GM10248 (cell line): ENCODE measurements around the gene RGS7.

ENCODE experiments used
- CTCF ChIA-PET: fragments of 300-600 bp; sonication (Branson Sonifier 250); formaldehyde crosslinking; extraction: SDS; loops from one replicate; lab custom pipeline; 2021; ENCODE audit warnings: antibody characterized with exemption; lab: Yijun Ruan, JAX
- POLR2A ChIA-PET: fragments of 350-650 bp; sonication (Branson Sonifier 250); formaldehyde crosslinking; extraction: SDS; loops from one replicate; lab custom pipeline; 2020; ENCODE audit warnings: antibody characterized with exemption; lab: Yijun Ruan, JAX
- DNase-seq: peaks from one replicate; pipeline ENCODE4 v3.0.0; 2012; ENCODE audit errors: extremely low spot score
- TF ChIP-seq, protein P1 (sequence below): IDR thresholded peaks from 2 replicates; pipeline ENCODE4 v1.5.1; 2012; ENCODE audit warnings: mild to moderate bottlenecking, low read depth; ENCODE audit errors: extremely low read depth, missing control alignments, control extremely low read depth

The RGS7 gene

DNA sequence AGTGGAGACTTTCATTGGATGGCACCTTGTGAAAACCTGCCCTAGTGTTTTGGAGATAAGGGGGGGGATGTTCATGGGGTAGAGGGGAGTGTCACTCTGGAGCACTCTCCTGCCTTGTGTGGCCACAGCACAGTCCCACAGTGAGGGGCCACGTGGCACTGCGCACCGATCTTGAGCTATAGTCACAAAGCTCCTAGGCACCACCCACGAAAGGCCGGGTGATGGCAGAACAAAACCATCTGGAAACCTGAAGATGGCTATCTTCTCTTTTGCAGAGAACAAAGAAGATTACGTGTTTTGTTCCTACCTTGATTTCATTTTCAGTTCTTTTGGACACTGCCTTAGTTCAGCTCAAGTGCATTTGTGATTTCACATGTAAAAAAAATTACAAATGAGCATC is 220.6 kb downstream of the RGS7 start:
- ChIA-PET CTCF (interaction anchor here (0.7 to 2.7 kb wide), 3 partner anchors 12 to 64 kb away, joined by 3 to 9 read pairs (median 3); no protein-coding TSS in a partner anchor), POLR2A (no interaction called here)
- TF ChIP-seq, protein P1, sequence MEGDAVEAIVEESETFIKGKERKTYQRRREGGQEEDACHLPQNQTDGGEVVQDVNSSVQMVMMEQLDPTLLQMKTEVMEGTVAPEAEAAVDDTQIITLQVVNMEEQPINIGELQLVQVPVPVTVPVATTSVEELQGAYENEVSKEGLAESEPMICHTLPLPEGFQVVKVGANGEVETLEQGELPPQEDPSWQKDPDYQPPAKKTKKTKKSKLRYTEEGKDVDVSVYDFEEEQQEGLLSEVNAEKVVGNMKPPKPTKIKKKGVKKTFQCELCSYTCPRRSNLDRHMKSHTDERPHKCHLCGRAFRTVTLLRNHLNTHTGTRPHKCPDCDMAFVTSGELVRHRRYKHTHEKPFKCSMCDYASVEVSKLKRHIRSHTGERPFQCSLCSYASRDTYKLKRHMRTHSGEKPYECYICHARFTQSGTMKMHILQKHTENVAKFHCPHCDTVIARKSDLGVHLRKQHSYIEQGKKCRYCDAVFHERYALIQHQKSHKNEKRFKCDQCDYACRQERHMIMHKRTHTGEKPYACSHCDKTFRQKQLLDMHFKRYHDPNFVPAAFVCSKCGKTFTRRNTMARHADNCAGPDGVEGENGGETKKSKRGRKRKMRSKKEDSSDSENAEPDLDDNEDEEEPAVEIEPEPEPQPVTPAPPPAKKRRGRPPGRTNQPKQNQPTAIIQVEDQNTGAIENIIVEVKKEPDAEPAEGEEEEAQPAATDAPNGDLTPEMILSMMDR = no peak
- no peak for DNase-seq

DNA sequence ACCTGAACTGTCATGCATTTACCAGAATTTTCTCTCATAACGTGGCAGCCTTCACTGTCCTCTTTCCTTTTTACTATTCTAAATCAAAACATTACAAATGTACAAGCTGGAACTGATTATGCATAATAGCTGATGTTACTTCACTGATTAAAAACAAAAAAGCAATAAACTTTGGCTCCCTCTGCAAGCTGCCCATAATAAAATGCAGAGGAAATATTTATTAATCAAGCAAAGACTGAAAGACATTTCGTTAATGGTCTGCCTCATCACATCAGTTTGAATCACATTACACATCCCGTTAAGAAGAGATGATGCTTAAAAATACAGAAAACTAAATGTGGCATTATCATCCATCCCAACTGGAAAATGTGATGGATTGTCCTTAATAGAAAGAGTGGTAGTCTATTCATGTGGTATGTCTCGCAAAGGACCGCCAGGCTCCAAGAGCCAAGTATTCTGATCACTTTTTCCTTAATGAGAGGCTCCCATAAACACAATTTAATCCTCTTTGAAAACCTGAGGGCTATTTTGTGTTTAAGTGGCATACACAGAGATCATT is 225.3 kb downstream of the RGS7 start:
- ChIA-PET CTCF (no interaction called here), POLR2A (no interaction called here)
- no peak for DNase-seq
- TF ChIP-seq, protein P1 = no peak

DNA sequence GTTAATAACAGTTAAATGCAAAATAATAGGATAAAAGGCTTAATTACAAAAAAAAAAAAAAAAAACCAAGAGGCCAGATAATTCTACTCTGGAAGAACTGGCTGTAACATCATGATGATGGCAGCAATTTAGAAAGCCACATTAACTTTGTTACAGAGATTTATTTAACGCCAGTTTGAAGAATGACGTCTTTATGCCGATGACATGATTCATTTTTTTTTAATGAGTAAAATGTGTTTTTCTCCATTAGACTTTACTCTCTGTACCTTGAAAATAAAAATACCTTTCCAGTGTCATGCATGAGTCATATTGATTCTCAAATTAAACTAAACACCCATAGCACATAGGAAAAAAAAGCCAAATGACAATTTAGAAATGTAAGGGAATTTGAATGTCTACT is 226.1 kb downstream of the RGS7 start:
- POLR2A ChIA-PET = no interaction called here

DNA sequence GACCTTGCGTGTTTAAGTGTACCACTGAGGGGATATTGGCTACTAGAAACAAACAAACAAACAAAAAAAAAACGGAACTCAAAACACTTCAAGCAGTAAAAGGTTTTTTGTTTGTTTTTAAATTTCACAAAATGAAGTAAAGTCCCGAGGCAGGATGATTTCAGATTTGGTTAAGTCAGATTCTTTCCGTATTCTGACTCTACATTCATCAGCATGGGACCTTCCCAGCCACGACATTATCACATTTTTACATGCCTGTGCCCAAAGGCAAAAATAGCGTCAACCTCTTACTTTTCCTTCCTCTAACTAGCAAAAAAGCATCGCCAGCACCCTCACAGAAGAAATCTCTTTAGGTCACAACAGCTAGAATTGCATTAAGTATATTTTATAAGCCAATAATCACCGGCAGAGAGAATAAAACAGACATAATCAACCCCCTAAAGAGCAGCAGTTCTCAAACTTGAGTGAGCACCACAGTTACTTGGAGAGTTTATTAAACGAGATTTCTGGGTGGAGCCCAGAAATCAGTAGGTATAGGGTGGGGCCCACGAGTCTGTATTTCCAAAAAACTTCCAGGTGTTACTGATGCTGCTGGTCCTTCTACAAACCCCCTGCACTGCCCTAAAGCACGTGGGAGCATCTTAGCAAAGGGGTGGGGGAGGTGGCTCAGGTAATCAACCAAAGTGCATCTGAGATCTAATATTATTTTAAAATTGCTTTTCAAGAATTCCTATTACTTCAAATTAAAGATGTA is 227.6 kb downstream of the RGS7 start:
- POLR2A ChIA-PET = no interaction called here
- TF ChIP-seq, protein P1 = no peak
- DNase-seq = no peak
- CTCF ChIA-PET = no interaction called here

More for the DNA sequence above, 226.1 kb downstream of the RGS7 start:
- CTCF ChIA-PET = no interaction called here
- TF ChIP-seq, protein P1 = no peak
- no peak for DNase-seq

DNA sequence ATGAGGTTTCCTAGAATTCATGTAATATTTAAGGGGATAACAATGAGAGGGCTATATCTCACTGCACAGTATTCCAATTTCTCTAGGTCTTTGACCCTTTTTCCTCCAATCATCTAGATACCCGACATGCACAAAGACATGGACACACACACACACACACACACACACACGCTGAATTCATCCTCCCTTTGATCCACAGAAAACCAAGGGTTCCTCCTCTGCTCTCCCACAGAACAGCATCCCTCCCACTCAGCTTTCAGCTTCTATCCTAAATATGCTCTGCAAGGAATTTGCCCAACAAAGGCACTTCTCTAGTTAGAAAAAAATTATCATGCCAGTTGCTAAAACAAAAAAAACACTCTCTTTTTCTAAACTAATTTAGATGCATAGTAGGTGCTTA is 231.7 kb downstream of the RGS7 start:
- ChIA-PET POLR2A (no interaction called here), CTCF (interaction anchor here (1.1 to 2.1 kb wide), 2 partner anchors 12 to 139 kb away, joined by 3 to 9 read pairs; no protein-coding TSS in a partner anchor)
- no peak for DNase-seq
- TF ChIP-seq, protein P1 = no peak

GRCh38 chr1:241118049-241118448 is 239.0 kb downstream of the RGS7 start:
- TF ChIP-seq, protein P1 = no peak
- no peak for DNase-seq
- POLR2A ChIA-PET = no interaction called here
- CTCF ChIA-PET = no interaction called here
